ENCODE measurements around the gene GMDS.

- no peak for TF ChIP-seq CTCF (IDR thresholded peaks at IDR 0.05; ENCODE audit: low read length)
- TF ChIP-seq EZH2 (optimal IDR thresholded peaks at IDR 0.05; ENCODE audit: low read depth, low read length), result no peak
- no peak for TF ChIP-seq EZH2phosphoT487 (IDR thresholded peaks at IDR 0.05; ENCODE audit: low read length)
These were observed 520.8 kb downstream of the GMDS start for GRCh38 chr6:1724616-1725015.
